Measurements from ENCODE around the gene PFKP. TPM values are rescaled to one million over a fixed set of nuclear protein-coding genes. Genes with fewer than 3 reads are reported as not detected.
A peak's percentile ranks its signal among the peaks of the same experiment; 100 is the strongest.

The PFKP gene
- total RNA-seq, 2 experiments from 2014 or later = 231 to 239 TPM

DNA sequence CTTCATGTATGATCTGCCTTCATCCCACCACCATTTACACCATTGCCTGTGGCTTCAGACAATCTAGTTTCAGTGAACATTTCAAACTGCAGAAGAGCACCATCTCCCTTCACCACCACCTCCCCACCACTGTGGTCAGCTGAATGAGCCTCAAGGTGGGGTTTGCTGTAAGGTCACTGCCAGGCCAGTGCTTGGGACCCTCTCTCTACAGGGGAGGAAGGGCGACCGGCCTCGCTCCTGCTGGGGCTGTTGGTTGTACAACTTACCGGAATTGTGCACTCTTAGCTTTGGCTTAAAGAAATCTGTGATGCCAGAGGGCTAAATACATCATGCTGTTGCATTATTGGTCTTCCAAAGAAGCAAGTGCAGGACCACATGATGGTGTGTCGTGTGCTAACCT is 26.6 kb downstream of the PFKP start:
- DNase-seq (no peak), ATAC-seq (no peak)
- Mint-ChIP-seq H3K36me3 (ENCODE audit: low read depth) (peaks cover 65% of the 10 kb centered on the region), H3K27ac (peak overlapping the region; percentile 86), H3K9me3 (ENCODE audit: low read depth) (no peaks in the 10 kb centered on the region), H3K27me3 (no peaks in the 10 kb centered on the region), H3K4me3 (peak overlapping the region; percentile 23), H3K4me1 (peaks cover 66% of the 10 kb centered on the region)
- intact Hi-C loops (cut with DNase I, micrococcal nuclease) = loop anchor here in 1 of 2 experiments (2.0 to 10.0 kb wide), 2 partner anchors 133 to 781 kb away; no protein-coding TSS in a partner anchor
- ChIA-PET CTCF (no interaction called here), POLR2A (interaction anchor here (0.6 kb wide), 1 partner anchor 15 kb away, joined by 4 read pairs; no protein-coding TSS in a partner anchor)

GRCh38 chr10:3094609-3095036 is 27.3 kb downstream of the PFKP start:
- DNase-seq = no peak
- H3K4me1 Mint-ChIP-seq = peaks cover 64% of the 10 kb centered on the region
- ChIA-PET POLR2A (interaction anchor here (0.6 to 1.9 kb wide), 6 partner anchors 14 to 146 kb away, joined by 3 to 8 read pairs (median 4); partner anchors contain the start of gene PITRM1), CTCF (interaction anchor here (0.7 kb wide), 1 partner anchor 20 kb away, joined by 3 read pairs; no protein-coding TSS in a partner anchor)
- H3K27ac Mint-ChIP-seq = peak overlapping the region; percentile 83
- peak overlapping the region; percentile 23 for H3K4me3 Mint-ChIP-seq
- no peaks in the 10 kb centered on the region for H3K27me3 Mint-ChIP-seq
- no peak for ATAC-seq
- peaks cover 67% of the 10 kb centered on the region for H3K36me3 Mint-ChIP-seq (ENCODE audit: low read depth)
- intact Hi-C loops (cut with DNase I, micrococcal nuclease) = loop anchor here (1.0 to 10.0 kb wide), 5 partner anchors 23 to 780 kb away; partner anchors contain the start of gene PITRM1 (in 2 of the 2)
- no peaks in the 10 kb centered on the region for H3K9me3 Mint-ChIP-seq (ENCODE audit: low read depth)

GRCh38 chr10:3095373-3096139 is 28.2 kb downstream of the PFKP start:
- DNase-seq (peak; percentile 80), ATAC-seq (peak; percentile 86)
- POLR2A ChIA-PET = interaction anchor here (0.6 to 1.9 kb wide), 7 partner anchors 15 to 147 kb away, joined by 3 to 8 read pairs (median 3); partner anchors contain the start of gene PITRM1
- Mint-ChIP-seq H3K9me3 (ENCODE audit: low read depth) (no peaks in the 10 kb centered on the region), H3K27me3 (no peaks in the 10 kb centered on the region), H3K4me3 (peak overlapping the region; percentile 15), H3K27ac (peak overlapping the region; percentile 83), H3K4me1 (peaks cover 55% of the 10 kb centered on the region), H3K36me3 (ENCODE audit: low read depth) (peaks cover 69% of the 10 kb centered on the region)
- intact Hi-C loops (cut with DNase I, micrococcal nuclease) = loop anchor here (1.0 to 10.0 kb wide), 5 partner anchors 24 to 779 kb away; partner anchors contain the start of gene PITRM1 (in 2 of the 2)
- CTCF ChIA-PET = interaction anchor here (0.7 to 1.2 kb wide), 3 partner anchors 24 to 74 kb away, joined by 3 read pairs; no protein-coding TSS in a partner anchor

DNA sequence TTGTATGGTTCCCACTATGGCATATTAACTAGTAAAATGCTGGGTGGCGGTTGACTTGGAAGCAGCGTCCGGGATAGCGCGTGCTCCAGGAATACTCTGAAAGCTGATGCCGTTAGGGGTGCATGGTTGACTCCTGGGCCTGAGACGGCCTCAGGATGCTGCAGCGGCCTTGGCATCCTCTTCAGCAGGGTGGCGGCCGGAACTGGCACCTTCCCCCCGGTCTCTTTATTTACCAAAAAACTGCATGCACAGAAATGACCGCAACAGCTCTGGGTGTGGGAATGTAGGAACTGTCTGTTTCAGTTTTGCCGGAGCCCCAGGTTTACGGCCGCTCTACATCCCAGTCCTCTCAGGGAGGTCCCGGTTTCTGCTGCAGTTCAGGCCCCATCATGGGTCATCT is 28.8 kb downstream of the PFKP start:
- peak overlapping the region; percentile 83 for H3K27ac Mint-ChIP-seq
- no peaks in the 10 kb centered on the region for H3K27me3 Mint-ChIP-seq
- POLR2A ChIA-PET = interaction anchor here (1.5 to 1.9 kb wide), 4 partner anchors 16 to 148 kb away, joined by 3 to 8 read pairs (median 4); partner anchors contain the start of gene PITRM1
- H3K36me3 Mint-ChIP-seq (ENCODE audit: low read depth) = peaks cover 69% of the 10 kb centered on the region
- intact Hi-C loops (cut with DNase I, micrococcal nuclease) = loop anchor here in 1 of 2 experiments (10.0 kb wide), 1 partner anchor 779 kb away; no protein-coding TSS in a partner anchor
- no peak for DNase-seq
- H3K4me3 Mint-ChIP-seq = no peak overlapping the region
- no peak for ATAC-seq
- no peaks in the 10 kb centered on the region for H3K9me3 Mint-ChIP-seq (ENCODE audit: low read depth)
- CTCF ChIA-PET = interaction anchor here (0.8 to 1.2 kb wide), 2 partner anchors 25 to 72 kb away, joined by 3 read pairs; no protein-coding TSS in a partner anchor
- H3K4me1 Mint-ChIP-seq = peaks cover 49% of the 10 kb centered on the region

- ChIA-PET CTCF (no interaction called here), POLR2A (no interaction called here)
- Mint-ChIP-seq H3K27ac (no peak overlapping the region), H3K4me1 (peaks cover 41% of the 10 kb centered on the region), H3K27me3 (no peaks in the 10 kb centered on the region), H3K4me3 (no peak overlapping the region), H3K9me3 (ENCODE audit: low read depth) (no peaks in the 10 kb centered on the region), H3K36me3 (ENCODE audit: low read depth) (peaks cover 67% of the 10 kb centered on the region)
- intact Hi-C loops (cut with DNase I, micrococcal nuclease) = loop anchor here in 1 of 2 experiments (10.0 kb wide), 1 partner anchor 778 kb away; no protein-coding TSS in a partner anchor
- ATAC-seq (no peak), DNase-seq (no peak)
These were observed 29.8 kb downstream of the PFKP start for GRCh38 chr10:3097160-3097559.

DNA sequence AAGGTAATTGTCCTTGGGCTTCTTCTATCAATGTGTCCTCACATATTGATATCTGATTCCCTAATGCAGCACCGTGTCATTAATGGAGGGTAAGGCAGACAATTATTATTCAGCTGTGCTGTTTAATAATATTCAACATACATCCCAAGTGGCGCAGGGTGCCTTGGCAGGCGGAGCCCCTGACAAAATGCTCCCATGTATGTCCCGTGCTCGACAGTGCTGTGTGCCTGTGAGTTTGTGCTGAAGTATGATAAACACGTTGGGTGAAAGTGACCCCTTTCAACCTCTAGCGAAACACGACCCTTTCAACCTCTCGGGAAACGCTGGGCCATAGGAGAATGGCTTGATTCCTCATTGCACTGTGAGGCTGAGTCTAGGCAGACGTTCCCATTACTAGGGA is 31.3 kb downstream of the PFKP start:
- intact Hi-C loops (cut with DNase I, micrococcal nuclease) = loop anchor here in 1 of 2 experiments (10.0 kb wide), 1 partner anchor 776 kb away; no protein-coding TSS in a partner anchor
- H3K27me3 Mint-ChIP-seq = no peaks in the 10 kb centered on the region
- peaks cover 69% of the 10 kb centered on the region for H3K36me3 Mint-ChIP-seq (ENCODE audit: low read depth)
- H3K9me3 Mint-ChIP-seq (ENCODE audit: low read depth) = no peaks in the 10 kb centered on the region
- ChIA-PET POLR2A (no interaction called here), CTCF (no interaction called here)
- peaks cover 29% of the 10 kb centered on the region for H3K4me1 Mint-ChIP-seq
- no peak overlapping the region for H3K4me3 Mint-ChIP-seq
- DNase-seq (no peak), ATAC-seq (no peak)
- H3K27ac Mint-ChIP-seq = no peak overlapping the region

DNA sequence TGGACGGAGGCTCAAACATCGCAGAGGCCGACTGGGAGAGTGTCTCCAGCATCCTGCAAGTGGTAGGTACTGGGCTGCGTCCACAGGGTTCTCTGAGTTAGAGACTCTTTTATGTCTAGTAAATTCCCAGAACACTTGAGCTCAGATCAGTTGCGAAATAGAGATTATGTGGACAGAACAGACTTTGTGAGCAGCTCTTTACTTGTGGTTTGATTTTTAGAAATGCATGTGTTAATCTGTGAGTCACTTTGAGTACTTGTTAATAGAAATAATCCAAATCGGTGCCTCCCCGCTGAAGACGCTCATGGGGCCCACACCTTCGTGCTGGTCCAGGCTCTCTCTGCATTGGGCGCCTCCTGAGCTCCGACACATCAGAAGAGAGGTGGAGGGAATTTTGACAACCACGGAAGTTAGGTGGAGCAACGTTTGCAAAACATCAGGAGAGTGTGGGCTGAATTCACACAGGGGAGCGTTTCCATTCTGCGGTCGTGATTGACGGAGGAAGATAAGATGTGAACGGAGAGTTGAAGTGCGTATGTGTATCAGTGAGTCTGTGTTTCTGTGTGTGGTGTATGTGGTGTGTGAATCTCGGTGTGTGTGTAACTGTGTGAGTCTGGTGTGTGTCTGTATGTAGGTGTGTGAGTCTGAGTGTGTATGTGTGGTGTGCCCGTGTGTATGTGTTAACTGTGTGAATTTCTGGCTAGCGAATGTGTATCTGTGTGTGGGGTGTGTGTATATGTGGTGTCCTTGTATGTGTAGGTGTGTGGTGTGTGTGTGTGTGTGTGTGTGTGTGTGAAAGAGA is 32.1 kb downstream of the PFKP start:
- H3K27me3 Mint-ChIP-seq = no peaks in the 10 kb centered on the region

DNA sequence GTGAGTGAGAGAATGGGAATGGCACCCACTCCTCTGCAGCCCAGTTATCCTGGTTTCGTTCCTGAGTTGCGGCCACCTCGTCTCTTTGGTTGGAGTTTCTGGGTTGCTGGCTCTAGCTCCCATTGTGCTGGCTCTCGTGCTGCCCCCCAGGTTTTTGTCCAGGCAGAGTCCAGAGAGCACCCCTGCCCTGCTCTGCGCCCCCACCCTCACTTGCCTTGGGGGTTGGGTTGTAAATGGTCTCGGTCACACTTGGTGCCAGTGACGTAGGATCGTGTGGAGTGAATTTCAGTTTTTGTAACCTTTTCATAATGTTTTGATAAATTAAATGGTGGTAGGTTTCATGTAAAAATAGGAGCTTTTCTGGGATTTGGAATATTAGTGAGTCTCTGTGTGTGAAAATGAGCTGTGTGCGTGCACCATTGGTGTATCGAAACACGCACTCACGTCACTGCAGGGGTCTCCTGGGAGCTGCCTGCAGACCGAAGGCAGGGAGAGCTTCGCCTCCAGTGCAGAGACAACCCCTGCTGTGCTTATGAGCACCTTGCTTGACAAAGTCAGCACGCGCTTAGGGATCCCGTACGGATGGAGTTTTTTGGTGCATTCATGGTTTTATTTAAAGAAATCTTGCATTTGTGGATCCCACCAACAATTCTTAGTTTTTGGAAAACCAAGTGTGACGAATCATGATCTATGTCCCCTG is 32.9 kb downstream of the PFKP start:
- Mint-ChIP-seq H3K4me3 (no peak overlapping the region), H3K4me1 (peaks cover 13% of the 10 kb centered on the region), H3K9me3 (ENCODE audit: low read depth) (no peaks in the 10 kb centered on the region), H3K36me3 (ENCODE audit: low read depth) (peaks cover 63% of the 10 kb centered on the region), H3K27me3 (no peaks in the 10 kb centered on the region), H3K27ac (no peak overlapping the region)
- POLR2A ChIA-PET = no interaction called here
- no peak for ATAC-seq
- DNase-seq = no peak
- CTCF ChIA-PET = interaction anchor here (1.2 kb wide), 1 partner anchor 19 kb away, joined by 5 read pairs; no protein-coding TSS in a partner anchor
- intact Hi-C loops (cut with DNase I, micrococcal nuclease) = no loop called here

More for the DNA sequence above, 32.1 kb downstream of the PFKP start:
- Mint-ChIP-seq H3K27ac (peak overlapping the region; percentile 20), H3K4me1 (peaks cover 21% of the 10 kb centered on the region), H3K9me3 (ENCODE audit: low read depth) (no peaks in the 10 kb centered on the region), H3K4me3 (no peak overlapping the region), H3K36me3 (ENCODE audit: low read depth) (peaks cover 68% of the 10 kb centered on the region)
- POLR2A ChIA-PET = no interaction called here
- CTCF ChIA-PET = interaction anchor here (1.2 kb wide), 1 partner anchor 20 kb away, joined by 5 read pairs; no protein-coding TSS in a partner anchor
- intact Hi-C loops (cut with DNase I, micrococcal nuclease) = loop anchor here in 1 of 2 experiments (10.0 kb wide), 1 partner anchor 775 kb away; no protein-coding TSS in a partner anchor
- ATAC-seq (no peak), DNase-seq (no peak)

- Mint-ChIP-seq H3K36me3 (ENCODE audit: low read depth) (peaks cover 60% of the 10 kb centered on the region), H3K27ac (no peak overlapping the region), H3K9me3 (ENCODE audit: low read depth) (no peaks in the 10 kb centered on the region), H3K4me1 (peaks cover 5% of the 10 kb centered on the region), H3K4me3 (no peak overlapping the region), H3K27me3 (no peaks in the 10 kb centered on the region)
- ATAC-seq (no peak), DNase-seq (no peak)
- intact Hi-C loops (cut with DNase I, micrococcal nuclease) = no loop called here
- ChIA-PET POLR2A (no interaction called here), CTCF (interaction anchor here (1.2 kb wide), 1 partner anchor 18 kb away, joined by 5 read pairs; no protein-coding TSS in a partner anchor)
These were observed 33.7 kb downstream of the PFKP start for GRCh38 chr10:3100856-3101640.
